Measurements from ENCODE around the gene LRRC28.

Gene LRRC28

GRCh38 chr15:99416191-99417188, 165.2 kb downstream of the LRRC28 start:
- no peaks in the 10 kb centered on the region for H3K27me3 ChIP-seq (ENCODE audit: control insufficient read depth, insufficient read depth, low read length)
- no peak overlapping the region for H3K4me3 ChIP-seq (ENCODE audit: low read depth, low read length)
- no peaks in the 10 kb centered on the region for H3K4me1 ChIP-seq (ENCODE audit: control insufficient read depth, insufficient read depth, low read length)
- H3K9me3 ChIP-seq (ENCODE audit: control insufficient read depth, insufficient read depth, low read length): no peaks in the 10 kb centered on the region
- H3K36me3 ChIP-seq (ENCODE audit: control insufficient read depth, insufficient read depth, low read length): no peaks in the 10 kb centered on the region
- no peak overlapping the region for H3K9ac ChIP-seq (ENCODE audit: low read depth, low read length)

- H3K9me3 ChIP-seq (ENCODE audit: control insufficient read depth, insufficient read depth, low read length): no peaks in the 10 kb centered on the region
- no peaks in the 10 kb centered on the region for H3K27me3 ChIP-seq (ENCODE audit: control insufficient read depth, insufficient read depth, low read length)
- H3K36me3 ChIP-seq (ENCODE audit: control insufficient read depth, insufficient read depth, low read length): no peaks in the 10 kb centered on the region
- H3K4me1 ChIP-seq (ENCODE audit: control insufficient read depth, insufficient read depth, low read length): no peaks in the 10 kb centered on the region
- no peak overlapping the region for H3K9ac ChIP-seq (ENCODE audit: low read depth, low read length)
- no peak overlapping the region for H3K4me3 ChIP-seq (ENCODE audit: low read depth, low read length)
Measured at GRCh38 chr15:99421172-99421656, 169.9 kb downstream of the LRRC28 start.

- H3K27me3 ChIP-seq (ENCODE audit: control insufficient read depth, insufficient read depth, low read length): no peaks in the 10 kb centered on the region
- no peaks in the 10 kb centered on the region for H3K9me3 ChIP-seq (ENCODE audit: control insufficient read depth, insufficient read depth, low read length)
- H3K4me3 ChIP-seq (ENCODE audit: low read depth, low read length): no peak overlapping the region
- no peaks in the 10 kb centered on the region for H3K36me3 ChIP-seq (ENCODE audit: control insufficient read depth, insufficient read depth, low read length)
- no peaks in the 10 kb centered on the region for H3K4me1 ChIP-seq (ENCODE audit: control insufficient read depth, insufficient read depth, low read length)
- H3K9ac ChIP-seq (ENCODE audit: low read depth, low read length): no peak overlapping the region
Measured at GRCh38 chr15:99421758-99422157, 170.5 kb downstream of the LRRC28 start.

- Histone ChIP-seq H3K9ac (ENCODE audit: low read depth, low read length) (no peak overlapping the region), H3K9me3 (ENCODE audit: control insufficient read depth, insufficient read depth, low read length) (no peaks in the 10 kb centered on the region), H3K36me3 (ENCODE audit: control insufficient read depth, insufficient read depth, low read length) (no peaks in the 10 kb centered on the region), H3K4me1 (ENCODE audit: control insufficient read depth, insufficient read depth, low read length) (no peaks in the 10 kb centered on the region), H3K27me3 (ENCODE audit: control insufficient read depth, insufficient read depth, low read length) (no peaks in the 10 kb centered on the region), H3K4me3 (ENCODE audit: low read depth, low read length) (no peak overlapping the region)
Measured at GRCh38 chr15:99423186-99424130, 172.2 kb downstream of the LRRC28 start.

GRCh38 chr15:99424131-99424571, 172.9 kb downstream of the LRRC28 start:
- no peak overlapping the region for H3K9ac ChIP-seq (ENCODE audit: low read depth, low read length)
- no peaks in the 10 kb centered on the region for H3K27me3 ChIP-seq (ENCODE audit: control insufficient read depth, insufficient read depth, low read length)
- H3K4me3 ChIP-seq (ENCODE audit: low read depth, low read length): no peak overlapping the region
- no peaks in the 10 kb centered on the region for H3K4me1 ChIP-seq (ENCODE audit: control insufficient read depth, insufficient read depth, low read length)
- no peaks in the 10 kb centered on the region for H3K9me3 ChIP-seq (ENCODE audit: control insufficient read depth, insufficient read depth, low read length)
- no peaks in the 10 kb centered on the region for H3K36me3 ChIP-seq (ENCODE audit: control insufficient read depth, insufficient read depth, low read length)

GRCh38 chr15:99424978-99425656, 173.8 kb downstream of the LRRC28 start:
- H3K4me3 ChIP-seq (ENCODE audit: low read depth, low read length): no peak overlapping the region
- no peak overlapping the region for H3K9ac ChIP-seq (ENCODE audit: low read depth, low read length)
- no peaks in the 10 kb centered on the region for H3K36me3 ChIP-seq (ENCODE audit: control insufficient read depth, insufficient read depth, low read length)
- H3K4me1 ChIP-seq (ENCODE audit: control insufficient read depth, insufficient read depth, low read length): no peaks in the 10 kb centered on the region
- H3K9me3 ChIP-seq (ENCODE audit: control insufficient read depth, insufficient read depth, low read length): no peaks in the 10 kb centered on the region
- H3K27me3 ChIP-seq (ENCODE audit: control insufficient read depth, insufficient read depth, low read length): no peaks in the 10 kb centered on the region

- H3K9me3 ChIP-seq (ENCODE audit: control insufficient read depth, insufficient read depth, low read length): no peaks in the 10 kb centered on the region
- no peaks in the 10 kb centered on the region for H3K27me3 ChIP-seq (ENCODE audit: control insufficient read depth, insufficient read depth, low read length)
- no peaks in the 10 kb centered on the region for H3K4me1 ChIP-seq (ENCODE audit: control insufficient read depth, insufficient read depth, low read length)
- H3K9ac ChIP-seq (ENCODE audit: low read depth, low read length): no peak overlapping the region
- no peaks in the 10 kb centered on the region for H3K36me3 ChIP-seq (ENCODE audit: control insufficient read depth, insufficient read depth, low read length)
- no peak overlapping the region for H3K4me3 ChIP-seq (ENCODE audit: low read depth, low read length)
Measured at GRCh38 chr15:99425657-99426301, 174.5 kb downstream of the LRRC28 start.

- Histone ChIP-seq H3K36me3 (ENCODE audit: control insufficient read depth, insufficient read depth, low read length) (no peaks in the 10 kb centered on the region), H3K4me1 (ENCODE audit: control insufficient read depth, insufficient read depth, low read length) (no peaks in the 10 kb centered on the region), H3K9ac (ENCODE audit: low read depth, low read length) (no peak overlapping the region)
Measured at GRCh38 chr15:99426431-99427105, 175.3 kb downstream of the LRRC28 start.

GRCh38 chr15:99427210-99427609, 175.9 kb downstream of the LRRC28 start:
- Histone ChIP-seq H3K9ac (ENCODE audit: low read depth, low read length) (no peak overlapping the region), H3K36me3 (ENCODE audit: control insufficient read depth, insufficient read depth, low read length) (no peaks in the 10 kb centered on the region), H3K9me3 (ENCODE audit: control insufficient read depth, insufficient read depth, low read length) (no peaks in the 10 kb centered on the region), H3K4me3 (ENCODE audit: low read depth, low read length) (no peak overlapping the region), H3K4me1 (ENCODE audit: control insufficient read depth, insufficient read depth, low read length) (no peaks in the 10 kb centered on the region), H3K27me3 (ENCODE audit: control insufficient read depth, insufficient read depth, low read length) (no peaks in the 10 kb centered on the region)

More at GRCh38 chr15:99426431-99427105, 175.3 kb downstream of the LRRC28 start:
- H3K9me3 ChIP-seq (ENCODE audit: control insufficient read depth, insufficient read depth, low read length): no peaks in the 10 kb centered on the region
- H3K4me3 ChIP-seq (ENCODE audit: low read depth, low read length): no peak overlapping the region
- no peaks in the 10 kb centered on the region for H3K27me3 ChIP-seq (ENCODE audit: control insufficient read depth, insufficient read depth, low read length)

- Histone ChIP-seq H3K9me3 (ENCODE audit: control insufficient read depth, insufficient read depth, low read length) (no peaks in the 10 kb centered on the region), H3K9ac (ENCODE audit: low read depth, low read length) (no peak overlapping the region), H3K4me3 (ENCODE audit: low read depth, low read length) (no peak overlapping the region), H3K27me3 (ENCODE audit: control insufficient read depth, insufficient read depth, low read length) (no peaks in the 10 kb centered on the region), H3K36me3 (ENCODE audit: control insufficient read depth, insufficient read depth, low read length) (no peaks in the 10 kb centered on the region), H3K4me1 (ENCODE audit: control insufficient read depth, insufficient read depth, low read length) (no peaks in the 10 kb centered on the region)
Measured at GRCh38 chr15:99427668-99428361, 176.5 kb downstream of the LRRC28 start.

All from iPS-15b (cell line).